Measurements from ENCODE around the gene ZNF488. TPM values are rescaled to one million over a fixed set of nuclear protein-coding genes. Genes with fewer than 3 reads are reported as not detected.

ZNF488 gene
- total RNA-seq, 1 donor from 2014 or later: under 0.01 TPM

DNA sequence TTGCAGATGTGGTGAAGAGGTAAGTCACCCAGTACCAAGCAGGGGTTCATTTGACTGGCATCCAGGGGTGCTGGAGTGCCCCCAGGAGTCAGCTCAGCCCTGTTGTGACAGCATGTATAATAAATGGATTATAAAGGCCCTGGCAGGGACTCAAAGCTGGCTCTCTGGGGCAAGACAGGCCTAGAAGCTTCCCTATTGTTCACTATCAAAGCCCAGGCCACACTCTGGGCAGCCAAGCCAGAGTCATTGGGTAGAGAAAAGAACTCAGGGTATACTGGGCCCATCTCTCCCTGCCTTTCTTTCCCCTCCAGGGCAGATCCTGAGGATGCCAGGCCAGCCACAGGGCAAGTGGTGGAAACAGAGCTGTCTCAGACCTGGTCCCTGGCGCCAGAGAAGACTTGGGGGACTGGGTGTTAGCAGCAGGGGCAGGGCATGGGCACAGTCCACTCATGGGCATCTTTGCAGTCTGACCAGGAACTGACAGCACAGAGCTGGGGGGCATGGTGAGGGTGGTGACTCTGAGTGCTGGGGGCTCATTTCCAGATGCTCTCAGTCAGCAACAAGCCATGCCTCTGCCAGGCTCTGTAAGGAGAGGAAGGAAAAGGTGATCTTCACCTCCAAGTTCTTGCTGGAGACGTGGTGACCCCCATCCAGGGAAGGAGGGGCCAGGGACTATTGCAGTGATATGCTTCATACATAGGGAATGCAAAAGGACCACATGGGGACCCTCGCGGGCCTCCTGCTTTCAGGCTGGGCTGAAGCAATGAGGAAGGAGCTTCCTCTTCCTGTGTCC, 24.3 kb downstream of the ZNF488 start:
- FAIRE-seq (no peak), DNase-seq (ENCODE audit: low read depth) (no peak)
- Histone ChIP-seq H3K27me3 (ENCODE audit: control insufficient read depth, insufficient read depth, low read length) (peaks cover 4% of the 10 kb centered on the region), H3K36me3 (ENCODE audit: control insufficient read depth, insufficient read depth, low read length) (no peaks in the 10 kb centered on the region), H3K4me3 (ENCODE audit: low read depth, low read length) (no peak overlapping the region)
- TF ChIP-seq CTCF (IDR thresholded peaks at IDR 0.05; ENCODE audit: insufficient read depth, low read length, severe bottlenecking): no peak

- FAIRE-seq (no peak), DNase-seq (ENCODE audit: low read depth) (no peak)
- peaks cover 4% of the 10 kb centered on the region for H3K27me3 ChIP-seq (ENCODE audit: control insufficient read depth, insufficient read depth, low read length)
- H3K36me3 ChIP-seq (ENCODE audit: control insufficient read depth, insufficient read depth, low read length): no peaks in the 10 kb centered on the region
- no peak for TF ChIP-seq CTCF (IDR thresholded peaks at IDR 0.05; ENCODE audit: insufficient read depth, low read length, severe bottlenecking)
- H3K4me3 ChIP-seq (ENCODE audit: low read depth, low read length): no peak overlapping the region
Measured at GRCh38 chr10:47359101-47359500, 25.0 kb downstream of the ZNF488 start.

DNA sequence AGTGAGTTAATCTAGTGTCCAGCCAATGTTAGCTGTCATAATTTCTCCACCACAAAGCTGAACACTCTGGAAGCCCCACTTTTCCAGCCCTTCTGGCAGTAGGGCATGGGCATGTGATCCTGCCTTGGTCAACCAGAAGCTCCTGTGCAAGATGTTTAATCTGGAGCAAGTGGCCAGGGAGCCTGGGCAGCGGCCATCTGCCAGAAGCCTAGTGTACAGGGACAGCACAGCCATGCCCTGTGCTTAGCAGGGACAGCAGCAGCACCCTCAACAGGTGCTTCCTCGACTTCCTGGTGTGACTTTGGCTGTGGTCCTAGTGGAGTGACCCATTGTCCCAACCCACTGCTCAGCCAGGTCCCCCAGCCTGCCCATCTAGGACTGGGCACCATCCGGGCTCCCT, 25.6 kb downstream of the ZNF488 start:
- no peak for TF ChIP-seq CTCF (IDR thresholded peaks at IDR 0.05; ENCODE audit: insufficient read depth, low read length, severe bottlenecking)
- no peak for FAIRE-seq
- no peak for DNase-seq (ENCODE audit: low read depth)
- Histone ChIP-seq H3K36me3 (ENCODE audit: control insufficient read depth, insufficient read depth, low read length) (no peaks in the 10 kb centered on the region), H3K27me3 (ENCODE audit: control insufficient read depth, insufficient read depth, low read length) (no peaks in the 10 kb centered on the region), H3K4me3 (ENCODE audit: low read depth, low read length) (no peak overlapping the region)

GRCh38 chr10:47357911-47358310, 26.2 kb downstream of the ZNF488 start:
- no peak for TF ChIP-seq CTCF (IDR thresholded peaks at IDR 0.05; ENCODE audit: insufficient read depth, low read length, severe bottlenecking)
- no peak for FAIRE-seq
- DNase-seq (ENCODE audit: low read depth): no peak
- Histone ChIP-seq H3K4me3 (ENCODE audit: low read depth, low read length) (no peak overlapping the region), H3K27me3 (ENCODE audit: control insufficient read depth, insufficient read depth, low read length) (no peaks in the 10 kb centered on the region), H3K36me3 (ENCODE audit: control insufficient read depth, insufficient read depth, low read length) (no peaks in the 10 kb centered on the region)

- Histone ChIP-seq H3K36me3 (ENCODE audit: control insufficient read depth, insufficient read depth, low read length) (no peaks in the 10 kb centered on the region), H3K27me3 (ENCODE audit: control insufficient read depth, insufficient read depth, low read length) (no peaks in the 10 kb centered on the region), H3K4me3 (ENCODE audit: low read depth, low read length) (no peak overlapping the region)
- DNase-seq (ENCODE audit: low read depth) (no peak), FAIRE-seq (no peak)
- no peak for TF ChIP-seq CTCF (IDR thresholded peaks at IDR 0.05; ENCODE audit: insufficient read depth, low read length, severe bottlenecking)
Measured at GRCh38 chr10:47357131-47357582, 26.9 kb downstream of the ZNF488 start.

- no peak for DNase-seq (ENCODE audit: low read depth)
- H3K4me3 ChIP-seq (ENCODE audit: low read depth, low read length): no peak overlapping the region
Measured at GRCh38 chr10:47356708-47357107, 27.4 kb downstream of the ZNF488 start.

More at GRCh38 chr10:47356708-47357107, 27.4 kb downstream of the ZNF488 start:
- TF ChIP-seq CTCF (IDR thresholded peaks at IDR 0.05; ENCODE audit: insufficient read depth, low read length, severe bottlenecking): no peak
- H3K27me3 ChIP-seq (ENCODE audit: control insufficient read depth, insufficient read depth, low read length): peaks cover 3% of the 10 kb centered on the region
- H3K36me3 ChIP-seq (ENCODE audit: control insufficient read depth, insufficient read depth, low read length): no peaks in the 10 kb centered on the region
- no peak for FAIRE-seq

Measured in bronchial epithelial cell (primary cell).